Left ventricle myocardium inferior (tissue), 1 donor: ENCODE measurements around the gene LIPH. TPM values are rescaled to one million over a fixed set of nuclear protein-coding genes. Genes with fewer than 3 reads are reported as not detected.

Source experiments
- DNase-seq: peaks from one replicate; pipeline ENCODE4 v3.0.0-alpha.2; 2020
- H3K27ac ChIP-seq: fragments of 200-600 bp; replicated peaks from 2 replicates; pipeline ENCODE4 v1.8.0; 2021
- H3K27me3 ChIP-seq: fragments of 200-600 bp; 2 replicates; pipeline ENCODE4 v1.8.0; 2021; ENCODE audit warnings: low read depth
- H3K36me3 ChIP-seq: fragments of 200-600 bp; 2 replicates; pipeline ENCODE4 v1.8.0; 2021
- H3K4me1 ChIP-seq: fragments of 200-600 bp; 2 replicates; pipeline ENCODE4 v1.8.0; 2021
- H3K4me3 ChIP-seq: fragments of 200-600 bp; 2 replicates; pipeline ENCODE4 v1.8.0; 2021; ENCODE audit warnings: mild to moderate bottlenecking, moderate library complexity
- H3K9me3 ChIP-seq: fragments of 200-600 bp; replicated peaks from 2 replicates; pipeline ENCODE4 v1.8.0; 2021
- intact Hi-C: fragments of 100-400 bp; cut with micrococcal nuclease; formaldehyde crosslinking; loops from one replicate; pipeline ENCODE4 v1.11.0; 2022
- total RNA-seq: library from RNA; stranded (reverse); fragmentation: NEBNext Ultra II Directional; extraction: Animal tissue kit (Norgen Biotek cat#: 25700); gene quantifications from one replicate; pipeline ENCODE4 v1.2.1, GENCODE V29; 2021
- TF ChIP-seq, protein P1 (sequence below): fragments of 200-600 bp; IDR thresholded peaks from 2 replicates; pipeline ENCODE4 v1.8.0; 2021; ENCODE audit warnings: antibody characterized with exemption, mild to moderate bottlenecking, borderline replicate concordance
- donor health status: DM: no; HTN: yes; CAD: no; lungs with severe emphysema.

Gene LIPH
- total RNA-seq, 1 donor from 2014 or later: 0.44 TPM

DNA sequence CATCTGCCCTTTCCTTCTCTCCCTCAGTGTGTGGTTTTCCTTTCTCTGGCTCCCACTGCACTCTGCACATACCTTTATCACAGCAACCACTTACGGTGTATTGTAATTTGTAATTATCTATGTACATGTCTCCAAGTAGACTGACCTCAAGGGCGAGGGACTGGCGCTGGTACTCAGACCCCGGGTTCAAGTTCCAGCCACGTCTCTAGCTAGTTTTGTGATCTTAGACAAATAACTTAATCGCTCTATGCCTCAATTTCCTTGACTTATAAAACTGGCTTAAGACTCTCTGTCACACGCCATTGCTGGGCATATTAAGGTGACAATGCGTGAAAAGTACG lies 33.1 kb upstream of the LIPH start:
- peak overlapping the region; percentile 87 for H3K4me3 ChIP-seq
- no peaks in the 10 kb centered on the region for H3K9me3 ChIP-seq
- H3K27ac ChIP-seq: peak overlapping the region; percentile 92
- intact Hi-C loops: no loop called here
- peaks cover 7% of the 10 kb centered on the region for H3K36me3 ChIP-seq
- DNase-seq: no peak
- H3K27me3 ChIP-seq: no peaks in the 10 kb centered on the region
- H3K4me1 ChIP-seq: peaks cover 38% of the 10 kb centered on the region
- TF ChIP-seq, protein P1, sequence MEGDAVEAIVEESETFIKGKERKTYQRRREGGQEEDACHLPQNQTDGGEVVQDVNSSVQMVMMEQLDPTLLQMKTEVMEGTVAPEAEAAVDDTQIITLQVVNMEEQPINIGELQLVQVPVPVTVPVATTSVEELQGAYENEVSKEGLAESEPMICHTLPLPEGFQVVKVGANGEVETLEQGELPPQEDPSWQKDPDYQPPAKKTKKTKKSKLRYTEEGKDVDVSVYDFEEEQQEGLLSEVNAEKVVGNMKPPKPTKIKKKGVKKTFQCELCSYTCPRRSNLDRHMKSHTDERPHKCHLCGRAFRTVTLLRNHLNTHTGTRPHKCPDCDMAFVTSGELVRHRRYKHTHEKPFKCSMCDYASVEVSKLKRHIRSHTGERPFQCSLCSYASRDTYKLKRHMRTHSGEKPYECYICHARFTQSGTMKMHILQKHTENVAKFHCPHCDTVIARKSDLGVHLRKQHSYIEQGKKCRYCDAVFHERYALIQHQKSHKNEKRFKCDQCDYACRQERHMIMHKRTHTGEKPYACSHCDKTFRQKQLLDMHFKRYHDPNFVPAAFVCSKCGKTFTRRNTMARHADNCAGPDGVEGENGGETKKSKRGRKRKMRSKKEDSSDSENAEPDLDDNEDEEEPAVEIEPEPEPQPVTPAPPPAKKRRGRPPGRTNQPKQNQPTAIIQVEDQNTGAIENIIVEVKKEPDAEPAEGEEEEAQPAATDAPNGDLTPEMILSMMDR: no peak

DNA sequence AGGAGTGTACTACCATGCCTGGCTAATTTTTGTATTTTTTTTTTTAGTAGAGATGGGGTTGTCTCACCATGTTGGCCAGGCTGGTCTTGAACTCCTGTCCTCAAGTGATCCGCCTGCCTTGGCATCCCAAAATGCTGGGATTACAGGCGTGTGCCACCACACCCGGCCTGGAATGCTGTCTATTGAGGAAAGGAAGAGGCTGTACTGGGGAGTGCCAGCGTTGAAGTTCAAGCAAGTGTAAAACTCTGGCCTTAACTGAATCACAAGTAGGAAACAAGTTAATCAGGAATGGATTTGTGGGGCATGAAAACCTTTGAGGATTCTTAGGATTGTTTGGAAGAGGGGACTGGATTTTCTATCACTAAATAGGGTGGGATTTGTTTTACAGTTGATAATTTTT lies 32.3 kb upstream of the LIPH start:
- H3K27ac ChIP-seq: no peak overlapping the region
- no peaks in the 10 kb centered on the region for H3K9me3 ChIP-seq
- H3K27me3 ChIP-seq: no peaks in the 10 kb centered on the region
- TF ChIP-seq, protein P1: no peak
- DNase-seq: no peak
- H3K4me3 ChIP-seq: no peak overlapping the region
- intact Hi-C loops: no loop called here
- H3K36me3 ChIP-seq: no peaks in the 10 kb centered on the region
- H3K4me1 ChIP-seq: peaks cover 38% of the 10 kb centered on the region

GRCh38 chr3:185583925-185584324 lies 31.5 kb upstream of the LIPH start:
- TF ChIP-seq, protein P1: no peak
- H3K36me3 ChIP-seq: no peaks in the 10 kb centered on the region
- intact Hi-C loops: no loop called here
- no peak overlapping the region for H3K4me3 ChIP-seq
- H3K27ac ChIP-seq: no peak overlapping the region
- H3K9me3 ChIP-seq: no peaks in the 10 kb centered on the region
- no peaks in the 10 kb centered on the region for H3K27me3 ChIP-seq
- no peak for DNase-seq
- peaks cover 34% of the 10 kb centered on the region for H3K4me1 ChIP-seq

DNA sequence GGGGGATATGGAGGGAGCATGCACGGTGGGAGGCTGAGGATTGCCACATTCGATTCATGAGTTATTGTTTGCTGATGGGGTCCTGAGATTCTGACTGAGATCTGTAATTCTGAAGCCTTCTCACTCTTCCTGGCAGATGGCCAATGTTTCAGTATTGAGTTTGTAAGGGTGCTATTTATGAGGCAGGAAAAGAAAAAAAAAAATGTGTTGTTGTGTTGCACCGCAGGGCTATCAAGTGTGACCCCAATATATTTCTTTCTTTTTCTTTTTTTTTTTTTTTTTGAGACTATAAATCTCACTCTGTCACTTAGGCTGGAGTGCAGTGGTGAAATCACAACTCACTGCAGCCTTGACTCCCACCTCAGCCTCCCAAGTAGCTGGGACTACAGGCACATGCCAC lies 30.5 kb upstream of the LIPH start:
- intact Hi-C loops: no loop called here

GRCh38 chr3:185582236-185582635 lies 29.8 kb upstream of the LIPH start:
- no peaks in the 10 kb centered on the region for H3K27me3 ChIP-seq
- intact Hi-C loops: no loop called here
- TF ChIP-seq, protein P1: no peak
- DNase-seq: no peak
- H3K9me3 ChIP-seq: no peaks in the 10 kb centered on the region
- H3K36me3 ChIP-seq: no peaks in the 10 kb centered on the region
- H3K27ac ChIP-seq: no peak overlapping the region
- no peak overlapping the region for H3K4me3 ChIP-seq
- peaks cover 18% of the 10 kb centered on the region for H3K4me1 ChIP-seq

More for the DNA sequence above, 30.5 kb upstream of the LIPH start:
- no peak overlapping the region for H3K4me3 ChIP-seq
- no peaks in the 10 kb centered on the region for H3K9me3 ChIP-seq
- H3K27me3 ChIP-seq: no peaks in the 10 kb centered on the region
- no peak for DNase-seq
- H3K4me1 ChIP-seq: peaks cover 24% of the 10 kb centered on the region
- TF ChIP-seq, protein P1: no peak
- no peaks in the 10 kb centered on the region for H3K36me3 ChIP-seq
- H3K27ac ChIP-seq: no peak overlapping the region
